Gastrocnemius medialis (tissue), 4 donors: ENCODE measurements around the gene WFDC11.

Experiments used
- POLR2A ChIP-seq, 2 donors: fragments of 450-650 bp; IDR thresholded peaks; one replicate each; pipeline ENCODE4 v1.6.1; 2017; ENCODE audit warnings: antibody characterized with exemption in 2 of 2, mild to moderate bottlenecking in 2 of 2, moderate library complexity in 2 of 2
- TF ChIP-seq, protein P1 (sequence below), 5 experiments: fragments of 450-650 bp in 3 of 5; fragments of 200-600 bp in 2 of 5; sonication (generic) in 2 of 5; IDR thresholded peaks in 4 of 5; conservative IDR thresholded peaks in 1 of 5; 1 replicate in 4 of 5; 2 replicates in 1 of 5; pipeline ENCODE4 v1.5.1; 2016 to 2019; ENCODE audit warnings: antibody characterized with exemption in 5 of 5, mild to moderate bottlenecking in 3 of 5, moderate library complexity in 3 of 5

DNA sequence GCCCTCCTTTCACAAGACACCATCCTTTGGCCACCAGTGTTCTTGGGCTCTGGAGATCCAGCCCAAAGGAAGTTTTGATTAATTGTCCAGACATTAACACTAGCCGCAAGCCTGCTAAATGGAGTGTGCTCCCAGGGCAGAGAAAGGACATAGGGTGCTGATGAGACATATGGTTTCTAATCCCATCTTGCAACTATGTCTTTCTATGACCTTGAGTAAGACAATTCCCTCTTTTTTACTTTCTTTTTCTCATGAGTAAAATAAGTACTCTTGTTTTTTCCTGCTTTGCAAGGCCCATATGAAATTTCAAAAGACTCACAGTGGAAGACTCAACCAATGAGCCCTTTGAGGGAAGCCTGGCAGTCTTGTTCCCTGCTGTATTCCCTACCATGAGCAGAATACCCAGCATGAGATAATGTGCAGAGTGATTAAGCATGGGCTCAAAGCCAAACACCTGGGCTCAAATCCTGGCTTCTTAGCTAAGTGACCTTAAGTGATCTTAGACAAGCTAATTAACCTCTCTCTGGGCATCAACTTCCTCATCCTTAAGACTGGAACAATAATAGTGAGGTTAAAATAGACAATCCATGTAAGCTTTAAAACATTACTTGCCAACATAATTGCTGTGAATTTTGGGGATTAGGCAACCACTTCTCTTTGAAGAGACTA is 35.1 kb upstream of the WFDC11 start, which contains the start of gene WFDC10B:
- TF ChIP-seq, protein P1, sequence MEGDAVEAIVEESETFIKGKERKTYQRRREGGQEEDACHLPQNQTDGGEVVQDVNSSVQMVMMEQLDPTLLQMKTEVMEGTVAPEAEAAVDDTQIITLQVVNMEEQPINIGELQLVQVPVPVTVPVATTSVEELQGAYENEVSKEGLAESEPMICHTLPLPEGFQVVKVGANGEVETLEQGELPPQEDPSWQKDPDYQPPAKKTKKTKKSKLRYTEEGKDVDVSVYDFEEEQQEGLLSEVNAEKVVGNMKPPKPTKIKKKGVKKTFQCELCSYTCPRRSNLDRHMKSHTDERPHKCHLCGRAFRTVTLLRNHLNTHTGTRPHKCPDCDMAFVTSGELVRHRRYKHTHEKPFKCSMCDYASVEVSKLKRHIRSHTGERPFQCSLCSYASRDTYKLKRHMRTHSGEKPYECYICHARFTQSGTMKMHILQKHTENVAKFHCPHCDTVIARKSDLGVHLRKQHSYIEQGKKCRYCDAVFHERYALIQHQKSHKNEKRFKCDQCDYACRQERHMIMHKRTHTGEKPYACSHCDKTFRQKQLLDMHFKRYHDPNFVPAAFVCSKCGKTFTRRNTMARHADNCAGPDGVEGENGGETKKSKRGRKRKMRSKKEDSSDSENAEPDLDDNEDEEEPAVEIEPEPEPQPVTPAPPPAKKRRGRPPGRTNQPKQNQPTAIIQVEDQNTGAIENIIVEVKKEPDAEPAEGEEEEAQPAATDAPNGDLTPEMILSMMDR (IDR thresholded peaks at IDR 0.05 in 4 of 5, conservative IDR thresholded peaks at IDR 0.05 in 1 of 5) = no peak
- no peak for TF ChIP-seq POLR2A (IDR thresholded peaks at IDR 0.05)
